Measurements from ENCODE around the gene NSD1.

- no peak for TF ChIP-seq EZH2 (IDR thresholded peaks at IDR 0.05; ENCODE audit: low read length)
- TF ChIP-seq, protein P1, sequence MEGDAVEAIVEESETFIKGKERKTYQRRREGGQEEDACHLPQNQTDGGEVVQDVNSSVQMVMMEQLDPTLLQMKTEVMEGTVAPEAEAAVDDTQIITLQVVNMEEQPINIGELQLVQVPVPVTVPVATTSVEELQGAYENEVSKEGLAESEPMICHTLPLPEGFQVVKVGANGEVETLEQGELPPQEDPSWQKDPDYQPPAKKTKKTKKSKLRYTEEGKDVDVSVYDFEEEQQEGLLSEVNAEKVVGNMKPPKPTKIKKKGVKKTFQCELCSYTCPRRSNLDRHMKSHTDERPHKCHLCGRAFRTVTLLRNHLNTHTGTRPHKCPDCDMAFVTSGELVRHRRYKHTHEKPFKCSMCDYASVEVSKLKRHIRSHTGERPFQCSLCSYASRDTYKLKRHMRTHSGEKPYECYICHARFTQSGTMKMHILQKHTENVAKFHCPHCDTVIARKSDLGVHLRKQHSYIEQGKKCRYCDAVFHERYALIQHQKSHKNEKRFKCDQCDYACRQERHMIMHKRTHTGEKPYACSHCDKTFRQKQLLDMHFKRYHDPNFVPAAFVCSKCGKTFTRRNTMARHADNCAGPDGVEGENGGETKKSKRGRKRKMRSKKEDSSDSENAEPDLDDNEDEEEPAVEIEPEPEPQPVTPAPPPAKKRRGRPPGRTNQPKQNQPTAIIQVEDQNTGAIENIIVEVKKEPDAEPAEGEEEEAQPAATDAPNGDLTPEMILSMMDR (optimal IDR thresholded peaks at IDR 0.05 in 1 of 3, IDR thresholded peaks at IDR 0.05 in 1 of 3, conservative IDR thresholded peaks at IDR 0.05 in 1 of 3; ENCODE audit: extremely low read depth in 1 of 3, insufficient read depth in 2 of 3, low read length in 3 of 3): no peak
These were observed 211.3 kb downstream of the NSD1 start for GRCh38 chr5:177344891-177345290.

Measured in keratinocyte (primary cell).